ENCODE results near the gene ERMARD. TPM values are rescaled to one million over a fixed set of nuclear protein-coding genes. Genes with fewer than 3 reads are reported as not detected.

The ERMARD gene
- total RNA-seq, 1 experiment from 2014 or later = 17.7 TPM

- TF ChIP-seq ARID4B (CRISPR knock-in tag; IDR thresholded peaks at IDR 0.05; ENCODE audit: borderline replicate concordance) (no peak), ZBTB21 (CRISPR knock-in tag; IDR thresholded peaks at IDR 0.05; ENCODE audit: borderline replicate concordance) (no peak), OVOL2 (CRISPR knock-in tag; IDR thresholded peaks at IDR 0.05; ENCODE audit: borderline replicate concordance) (no peak)
Measured at GRCh38 chr6:169803816-169804340, 52.5 kb downstream of the ERMARD start (continued).

GRCh38 chr6:169804427-169804826 lies 53.0 kb downstream of the ERMARD start:
- ChIA-PET POLR2A (no interaction called here), CTCF (interaction anchor here (2.3 to 5.3 kb wide), 2 partner anchors 14 to 27 kb away, joined by 28 to 47 read pairs; no protein-coding TSS in a partner anchor)
- no peak overlapping the region for H3K4me3 Mint-ChIP-seq

More at GRCh38 chr6:169804427-169804826, 53.0 kb downstream of the ERMARD start:
- Mint-ChIP-seq H3K27me3 (ENCODE audit: low read depth) (peaks cover 40% of the 10 kb centered on the region), H3K4me1 (peaks cover 10% of the 10 kb centered on the region), H3K36me3 (no peaks in the 10 kb centered on the region), H3K9me3 (peaks cover 6% of the 10 kb centered on the region; the same call in 1 of the 2 replicates), H3K27ac (no peak overlapping the region)
- DNase-seq (ENCODE audit: low spot score) = no peak
- TF ChIP-seq ZNF121 (CRISPR knock-in tag; IDR thresholded peaks at IDR 0.05) = no peak
- TF ChIP-seq, protein P1, sequence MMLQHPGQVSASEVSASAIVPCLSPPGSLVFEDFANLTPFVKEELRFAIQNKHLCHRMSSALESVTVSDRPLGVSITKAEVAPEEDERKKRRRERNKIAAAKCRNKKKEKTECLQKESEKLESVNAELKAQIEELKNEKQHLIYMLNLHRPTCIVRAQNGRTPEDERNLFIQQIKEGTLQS (CRISPR knock-in tag; conservative IDR thresholded peaks at IDR 0.05) = no peak
- TF ChIP-seq CBFB (CRISPR knock-in tag; IDR thresholded peaks at IDR 0.05; ENCODE audit: low read depth) = no peak
- no peak for TF ChIP-seq E2F4 (CRISPR knock-in tag; IDR thresholded peaks at IDR 0.05; ENCODE audit: borderline replicate concordance, low read depth)
- TF ChIP-seq TEAD4 (CRISPR knock-in tag; IDR thresholded peaks at IDR 0.05) = no peak
- TF ChIP-seq, protein P2, sequence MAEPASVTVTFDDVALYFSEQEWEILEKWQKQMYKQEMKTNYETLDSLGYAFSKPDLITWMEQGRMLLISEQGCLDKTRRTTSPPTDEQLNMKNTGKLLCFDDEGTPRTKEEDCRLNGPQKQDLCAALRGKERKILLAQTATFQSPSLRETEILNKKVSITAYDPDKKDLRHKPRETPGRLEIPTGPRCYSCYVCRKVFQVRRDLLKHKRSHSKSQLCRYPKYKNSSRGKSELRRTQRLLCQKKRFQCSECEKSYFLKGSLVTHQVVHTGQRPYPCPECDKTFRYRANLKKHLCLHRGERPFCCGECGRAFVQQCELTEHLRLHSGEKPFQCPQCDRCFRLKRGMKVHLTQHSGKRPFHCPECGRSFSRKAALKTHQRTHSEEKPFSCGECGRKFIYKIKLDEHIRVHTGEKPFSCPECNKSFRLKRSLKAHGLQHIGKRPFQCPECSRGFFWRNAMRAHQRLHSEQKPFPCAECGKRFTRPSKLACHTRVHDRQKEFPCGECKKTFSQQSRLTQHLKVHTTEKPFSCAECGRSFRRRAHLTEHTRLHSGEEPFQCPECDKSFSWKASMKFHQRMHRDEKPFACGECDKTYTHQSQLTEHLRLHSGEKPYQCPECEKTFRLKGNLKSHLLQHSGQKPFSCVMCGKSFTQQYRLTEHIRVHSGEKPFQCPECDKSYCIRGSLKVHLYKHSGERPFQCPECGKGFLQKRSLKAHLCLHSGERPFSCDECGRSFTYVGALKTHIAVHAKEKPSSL (CRISPR knock-in tag; conservative IDR thresholded peaks at IDR 0.05) = no peak
- no peak for TF ChIP-seq PREB (CRISPR knock-in tag; IDR thresholded peaks at IDR 0.05; ENCODE audit: borderline replicate concordance)
- TF ChIP-seq FOXK1 (CRISPR knock-in tag; IDR thresholded peaks at IDR 0.05) = no peak
- TF ChIP-seq, protein P3, sequence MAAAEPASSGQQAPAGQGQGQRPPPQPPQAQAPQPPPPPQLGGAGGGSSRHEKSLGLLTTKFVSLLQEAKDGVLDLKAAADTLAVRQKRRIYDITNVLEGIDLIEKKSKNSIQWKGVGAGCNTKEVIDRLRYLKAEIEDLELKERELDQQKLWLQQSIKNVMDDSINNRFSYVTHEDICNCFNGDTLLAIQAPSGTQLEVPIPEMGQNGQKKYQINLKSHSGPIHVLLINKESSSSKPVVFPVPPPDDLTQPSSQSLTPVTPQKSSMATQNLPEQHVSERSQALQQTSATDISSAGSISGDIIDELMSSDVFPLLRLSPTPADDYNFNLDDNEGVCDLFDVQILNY (CRISPR knock-in tag; IDR thresholded peaks at IDR 0.05) = no peak
- no peak for TF ChIP-seq E2F1 (CRISPR knock-in tag; IDR thresholded peaks at IDR 0.05)
- no peak for TF ChIP-seq JUN (CRISPR knock-in tag; IDR thresholded peaks at IDR 0.05)
- no peak for TF ChIP-seq ZNF532 (CRISPR knock-in tag; IDR thresholded peaks at IDR 0.05; ENCODE audit: borderline replicate concordance)
- TF ChIP-seq, protein P4, sequence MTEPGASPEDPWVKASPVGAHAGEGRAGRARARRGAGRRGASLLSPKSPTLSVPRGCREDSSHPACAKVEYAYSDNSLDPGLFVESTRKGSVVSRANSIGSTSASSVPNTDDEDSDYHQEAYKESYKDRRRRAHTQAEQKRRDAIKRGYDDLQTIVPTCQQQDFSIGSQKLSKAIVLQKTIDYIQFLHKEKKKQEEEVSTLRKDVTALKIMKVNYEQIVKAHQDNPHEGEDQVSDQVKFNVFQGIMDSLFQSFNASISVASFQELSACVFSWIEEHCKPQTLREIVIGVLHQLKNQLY (CRISPR knock-in tag; IDR thresholded peaks at IDR 0.05) = no peak
- ATAC-seq = no peak

Data from WTC11 (cell line).